Measurements from ENCODE around the gene TMEM38B. TPM values are rescaled to one million over a fixed set of nuclear protein-coding genes. Genes with fewer than 3 reads are reported as not detected.

The TMEM38B gene
- total RNA-seq: 1 to 10 TPM; 5.7 to 8.0 (median 8.0) TPM
- total RNA-seq (2013): 13.1 TPM

GRCh38 chr9:105694190-105694847 is at the start of gene TMEM38B:
Gene TMEM38B (plus strand): TSS chr9:105694541. CDS start chr9:105694661, 120 bp downstream.
- peaks cover 18 to 19% of the 10 kb centered on the region in 2 donors for H3K4me1 Mint-ChIP-seq
- peak within 1 kb of the TSS; percentile 27 to 84 for H3K27ac Mint-ChIP-seq
- peak; percentile 79 to 93 for DNase-seq
- H3K27me3 Mint-ChIP-seq (ENCODE audit: low read depth in 2 of 2): peaks cover 23 to 26% of the 10 kb centered on the region in 2 donors
- H3K27me3 ChIP-seq (ENCODE audit: control insufficient read depth, insufficient read depth, low read length): peaks cover 18% of the 10 kb centered on the region
- H3K9me3 ChIP-seq (ENCODE audit: control insufficient read depth, insufficient read depth, low read length): no peaks in the 10 kb centered on the region
- H3K4me3 ChIP-seq (ENCODE audit: low read length): peak within 1 kb of the TSS; percentile 73
- H3K9me3 Mint-ChIP-seq: no peaks in the 10 kb centered on the region
- WGBS (ENCODE audit: insufficient coverage): under 1% methylated on average over 65 of the region's 65 CpGs
- H3K4me1 ChIP-seq (ENCODE audit: control insufficient read depth, insufficient read depth, low read length): peaks cover 7% of the 10 kb centered on the region
- intact Hi-C loops (cut with micrococcal nuclease): loop anchor here (5.0 to 10.0 kb wide), 2 partner anchors 247 to 700 kb away; partner anchors contain the start of gene FSD1L
- peak; percentile 81 to 92 (median 89) for ATAC-seq
- no peak for TF ChIP-seq CTCF (IDR thresholded peaks at IDR 0.05)
- H3K36me3 ChIP-seq (ENCODE audit: control insufficient read depth, insufficient read depth, low read length): no peaks in the 10 kb centered on the region
- peak within 1 kb of the TSS; percentile 83 for H3K4me3 Mint-ChIP-seq
- peak within 1 kb of the TSS; percentile 50 for H3K27ac ChIP-seq (ENCODE audit: low read length)
- H3K36me3 Mint-ChIP-seq: no peaks in the 10 kb centered on the region

GRCh38 chr9:105646879-105647594 is 47.3 kb upstream of the TMEM38B start:
- no peaks in the 10 kb centered on the region for H3K9me3 ChIP-seq (ENCODE audit: control insufficient read depth, insufficient read depth, low read length)
- no peaks in the 10 kb centered on the region for H3K4me1 ChIP-seq (ENCODE audit: control insufficient read depth, insufficient read depth, low read length)
- H3K9me3 Mint-ChIP-seq: no peaks in the 10 kb centered on the region
- no peaks in the 10 kb centered on the region for H3K4me1 Mint-ChIP-seq
- no peak for TF ChIP-seq CTCF (IDR thresholded peaks at IDR 0.05)
- H3K27me3 ChIP-seq (ENCODE audit: control insufficient read depth, insufficient read depth, low read length): no peaks in the 10 kb centered on the region
- 94% methylated on average over 7 of the region's 7 CpGs for whole genome bisulfite sequencing (ENCODE audit: insufficient coverage)
- H3K36me3 Mint-ChIP-seq: no peaks in the 10 kb centered on the region
- no peak for DNase-seq
- H3K36me3 ChIP-seq (ENCODE audit: control insufficient read depth, insufficient read depth, low read length): no peaks in the 10 kb centered on the region
- H3K27ac ChIP-seq (ENCODE audit: low read length): no peak overlapping the region
- H3K27ac Mint-ChIP-seq: no peak overlapping the region
- ATAC-seq: no peak
- intact Hi-C loops (cut with micrococcal nuclease): no loop called here
- no peak overlapping the region for H3K4me3 Mint-ChIP-seq
- H3K27me3 Mint-ChIP-seq (ENCODE audit: low read depth in 2 of 2): no peaks in the 10 kb centered on the region
- H3K4me3 ChIP-seq (ENCODE audit: low read length): no peak overlapping the region

GRCh38 chr9:105647595-105648349 is 46.6 kb upstream of the TMEM38B start:
- no peak for ATAC-seq
- 91% methylated on average over 11 of the region's 12 CpGs for WGBS (ENCODE audit: insufficient coverage)
- no peak overlapping the region for H3K27ac Mint-ChIP-seq

More at GRCh38 chr9:105647595-105648349, 46.6 kb upstream of the TMEM38B start:
- H3K36me3 Mint-ChIP-seq: no peaks in the 10 kb centered on the region
- no peaks in the 10 kb centered on the region for H3K27me3 Mint-ChIP-seq (ENCODE audit: low read depth in 2 of 2)
- no peaks in the 10 kb centered on the region for H3K4me1 ChIP-seq (ENCODE audit: control insufficient read depth, insufficient read depth, low read length)
- no peak for DNase-seq
- no peaks in the 10 kb centered on the region for H3K9me3 Mint-ChIP-seq
- no peak for TF ChIP-seq CTCF (IDR thresholded peaks at IDR 0.05)
- intact Hi-C loops (cut with micrococcal nuclease): no loop called here
- H3K4me3 ChIP-seq (ENCODE audit: low read length): no peak overlapping the region
- H3K9me3 ChIP-seq (ENCODE audit: control insufficient read depth, insufficient read depth, low read length): no peaks in the 10 kb centered on the region
- no peak overlapping the region for H3K4me3 Mint-ChIP-seq
- no peaks in the 10 kb centered on the region for H3K4me1 Mint-ChIP-seq
- no peaks in the 10 kb centered on the region for H3K36me3 ChIP-seq (ENCODE audit: control insufficient read depth, insufficient read depth, low read length)
- no peaks in the 10 kb centered on the region for H3K27me3 ChIP-seq (ENCODE audit: control insufficient read depth, insufficient read depth, low read length)
- H3K27ac ChIP-seq (ENCODE audit: low read length): no peak overlapping the region

Measured in natural killer cell (primary cell).